Pancreas (tissue), 10 donors: ENCODE results near the gene SOS1. TPM values are rescaled to one million over a fixed set of nuclear protein-coding genes. Genes with fewer than 3 reads are reported as not detected.
A peak's percentile ranks its signal among the peaks of the same experiment; 100 is the strongest.

Source experiments
- ATAC-seq, 4 donors: fragments of 200-7000 bp; cut with Tn5 transposase; one replicate each; pipeline versions ENCODE4 v1.8.0 to v1.9.1; 2020; ENCODE audit warnings: mild to moderate bottlenecking in 4 of 4, moderate library complexity in 4 of 4
- DNase-seq, 6 donors: peaks; one replicate each; pipeline ENCODE4 v3.0.0-alpha.2; 2020
- FAIRE-seq: peaks from 2 replicates; lab custom pipeline; 2012; peaks lifted over from hg19 to GRCh38; lab: Jason Lieb, UNC
- H3K27ac ChIP-seq, 4 donors: fragments of 200-600 bp; sonication (generic); 1 replicate in 3 of 4; 2 replicates in 1 of 4; pipeline versions ENCODE4 v1.5.0 to v1.8.0; 2020
- H3K27me3 ChIP-seq, 4 donors: fragments of 200-600 bp; one replicate each; pipeline ENCODE4 v1.8.0; 2021
- H3K36me3 ChIP-seq, 3 donors: fragments of 200-600 bp; sonication (generic) in 1 of 3; one replicate each; pipeline versions ENCODE4 v1.5.0 to v1.8.0; 2020 to 2021
- H3K4me1 ChIP-seq, 3 donors: fragments of 200-600 bp; one replicate each; pipeline ENCODE4 v1.8.0; 2021
- H3K4me3 ChIP-seq, 4 donors: fragments of 200-600 bp; sonication (generic) in 2 of 4; one replicate each; pipeline versions ENCODE4 v1.5.0 to v1.8.0; 2020 to 2021
- H3K9me3 ChIP-seq, 4 donors: fragments of 200-600 bp; one replicate each; pipeline ENCODE4 v1.8.0; 2021
- WGBS, 2 donors: extraction: QIAGEN DNeasy Blood & Tissue Kit; methylation state at CpG; one replicate each; pipeline ENCODE4 v1.1.7; 2013; 5-methylcytosine and 5-hydroxymethylcytosine counted together
- intact Hi-C, 3 donors: fragments of 100-400 bp; cut with DNase I; formaldehyde crosslinking; loops; one replicate each; pipeline versions ENCODE4 v1.11.1 to v1.14.2; 2022
- polyA plus RNA-seq, 2 donors: library from polyadenylated mRNA; stranded (reverse); fragments of 200-250 nt; gene quantifications; one replicate each; pipeline ENCODE4 v1.2.3, GENCODE V29; 2013
- total RNA-seq, 6 donors: library from RNA; stranded (reverse); fragmentation: NEBNext Ultra II Directional in 4 of 6; extraction: Animal tissue kit (Norgen Biotek cat#: 25700) in 4 of 6; gene quantifications; one replicate each; pipeline versions ENCODE4 v1.2.1 to v1.2.4, GENCODE V29; 2021 to 2023
- TF ChIP-seq, protein P1 (sequence below), 4 donors: fragments of 200-600 bp; sonication (generic) in 3 of 4; IDR thresholded peaks; one replicate each; pipeline versions ENCODE4 v1.5.0 to v1.8.0; 2021; ENCODE audit warnings: antibody characterized with exemption in 4 of 4
- donor health status: healthy with polysubstance abuse.
- donor health status: DM: no; HTN: no; CAD: no; lungs with moderate emphysema.
- donor health status: DM: no; HTN: no; CAD: no.
- donor health status: control.
- donor health status: control.
- donor health status: Bipolar disorder and iron deficiency.
- donor health status: DM: yes; HTN: yes; CAD: no.
- donor health status: DM: no; HTN: no; CAD: no.
- donor health status: DM: no; HTN: no; CAD: no.
- donor health status: DM: yes; HTN: yes; CAD: no.

The SOS1 gene
- total and polyA plus RNA-seq, 8 donors: 3.2 to 22.6 (median 10.1) TPM

DNA sequence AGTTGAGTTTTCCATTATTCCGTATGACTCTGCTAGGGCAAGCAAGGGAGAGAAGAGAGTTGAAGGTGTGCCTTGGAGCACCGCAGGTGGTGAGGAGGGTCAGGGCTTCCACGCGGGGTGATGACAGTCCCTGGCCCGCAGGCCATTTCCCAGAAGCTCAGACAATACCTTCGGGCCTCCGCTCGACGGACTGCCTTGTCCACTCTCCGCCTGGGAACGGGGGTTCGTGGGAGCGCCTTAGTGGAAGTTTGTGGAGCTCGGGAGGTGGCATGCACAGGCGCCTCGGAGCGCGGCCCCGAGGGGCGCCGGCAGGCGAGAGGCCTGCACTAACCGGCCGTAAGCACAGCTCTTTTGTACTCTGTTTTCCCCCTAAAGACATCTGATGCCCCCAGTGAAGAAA is 161.4 kb downstream of the SOS1 start:
- Histone ChIP-seq H3K36me3 (no peaks in the 10 kb centered on the region), H3K4me1 (no peaks in the 10 kb centered on the region), H3K9me3 (no peaks in the 10 kb centered on the region), H3K27me3 (no peaks in the 10 kb centered on the region), H3K4me3 (peak overlapping the region in 1 of 4 donors; percentile 51), H3K27ac (no peak overlapping the region)
- TF ChIP-seq, protein P1, sequence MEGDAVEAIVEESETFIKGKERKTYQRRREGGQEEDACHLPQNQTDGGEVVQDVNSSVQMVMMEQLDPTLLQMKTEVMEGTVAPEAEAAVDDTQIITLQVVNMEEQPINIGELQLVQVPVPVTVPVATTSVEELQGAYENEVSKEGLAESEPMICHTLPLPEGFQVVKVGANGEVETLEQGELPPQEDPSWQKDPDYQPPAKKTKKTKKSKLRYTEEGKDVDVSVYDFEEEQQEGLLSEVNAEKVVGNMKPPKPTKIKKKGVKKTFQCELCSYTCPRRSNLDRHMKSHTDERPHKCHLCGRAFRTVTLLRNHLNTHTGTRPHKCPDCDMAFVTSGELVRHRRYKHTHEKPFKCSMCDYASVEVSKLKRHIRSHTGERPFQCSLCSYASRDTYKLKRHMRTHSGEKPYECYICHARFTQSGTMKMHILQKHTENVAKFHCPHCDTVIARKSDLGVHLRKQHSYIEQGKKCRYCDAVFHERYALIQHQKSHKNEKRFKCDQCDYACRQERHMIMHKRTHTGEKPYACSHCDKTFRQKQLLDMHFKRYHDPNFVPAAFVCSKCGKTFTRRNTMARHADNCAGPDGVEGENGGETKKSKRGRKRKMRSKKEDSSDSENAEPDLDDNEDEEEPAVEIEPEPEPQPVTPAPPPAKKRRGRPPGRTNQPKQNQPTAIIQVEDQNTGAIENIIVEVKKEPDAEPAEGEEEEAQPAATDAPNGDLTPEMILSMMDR (IDR thresholded peaks at IDR 0.05): no peak
- 83 to 84% methylated on average over 24 of the region's 24 CpGs for WGBS, 2 donors
- no peak for FAIRE-seq
- intact Hi-C loops: no loop called here
- DNase-seq: peak in 1 of 6 donors; percentile 35
- ATAC-seq: no peak

DNA sequence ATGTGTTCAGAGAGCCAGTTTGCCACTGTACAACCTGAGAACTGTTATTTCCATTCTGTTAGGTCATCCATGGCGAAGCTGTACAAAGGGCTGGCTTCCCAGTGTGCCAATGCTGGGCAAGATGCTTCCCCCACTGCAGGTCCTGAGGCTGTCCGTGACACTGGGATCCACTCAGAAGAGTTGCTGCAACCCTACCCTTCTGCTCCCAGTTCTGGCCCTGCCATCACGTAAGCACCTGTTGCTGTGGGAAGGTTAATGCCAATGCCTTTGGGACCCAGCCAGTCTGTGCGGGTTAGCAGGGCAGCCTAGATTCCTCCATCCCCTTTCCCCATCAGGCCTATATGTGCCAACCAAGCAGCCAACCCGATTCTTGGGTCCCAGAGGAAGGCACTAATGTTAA is 162.9 kb downstream of the SOS1 start:
- ATAC-seq (no peak), FAIRE-seq (no peak), DNase-seq (no peak)
- TF ChIP-seq, protein P1 (IDR thresholded peaks at IDR 0.05): no peak
- WGBS, 2 donors: 88 to 89% methylated on average over 5 of the region's 5 CpGs
- H3K27me3 ChIP-seq: no peaks in the 10 kb centered on the region
- H3K4me1 ChIP-seq: no peaks in the 10 kb centered on the region
- no peak overlapping the region for H3K27ac ChIP-seq
- intact Hi-C loops: no loop called here
- H3K36me3 ChIP-seq: no peaks in the 10 kb centered on the region
- H3K9me3 ChIP-seq: no peaks in the 10 kb centered on the region
- H3K4me3 ChIP-seq: no peak overlapping the region

DNA sequence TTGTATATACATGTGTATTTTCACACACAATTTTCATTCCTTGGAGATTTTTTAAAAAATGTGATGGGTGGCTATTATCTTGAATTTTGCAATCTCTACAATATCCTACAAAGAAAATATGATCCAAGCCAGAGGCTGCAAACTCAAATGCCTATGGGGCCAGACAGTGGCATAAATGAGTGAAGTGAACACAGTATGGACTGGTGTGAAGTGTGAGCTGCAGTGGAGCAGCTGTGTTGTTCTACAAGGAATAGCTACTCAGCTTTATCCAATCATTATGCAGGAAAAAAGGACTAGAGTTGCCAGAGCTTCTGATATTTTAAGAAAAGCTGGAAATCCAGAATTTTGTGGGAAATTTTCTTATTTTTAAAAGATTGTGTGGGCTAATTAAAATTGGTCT is 169.1 kb downstream of the SOS1 start:
- Histone ChIP-seq H3K36me3 (no peaks in the 10 kb centered on the region), H3K9me3 (no peaks in the 10 kb centered on the region), H3K27ac (no peak overlapping the region), H3K27me3 (no peaks in the 10 kb centered on the region), H3K4me3 (no peak overlapping the region), H3K4me1 (no peaks in the 10 kb centered on the region)
- TF ChIP-seq, protein P1 (IDR thresholded peaks at IDR 0.05): no peak
- DNase-seq (no peak), ATAC-seq (no peak), FAIRE-seq (no peak)
- intact Hi-C loops: no loop called here

DNA sequence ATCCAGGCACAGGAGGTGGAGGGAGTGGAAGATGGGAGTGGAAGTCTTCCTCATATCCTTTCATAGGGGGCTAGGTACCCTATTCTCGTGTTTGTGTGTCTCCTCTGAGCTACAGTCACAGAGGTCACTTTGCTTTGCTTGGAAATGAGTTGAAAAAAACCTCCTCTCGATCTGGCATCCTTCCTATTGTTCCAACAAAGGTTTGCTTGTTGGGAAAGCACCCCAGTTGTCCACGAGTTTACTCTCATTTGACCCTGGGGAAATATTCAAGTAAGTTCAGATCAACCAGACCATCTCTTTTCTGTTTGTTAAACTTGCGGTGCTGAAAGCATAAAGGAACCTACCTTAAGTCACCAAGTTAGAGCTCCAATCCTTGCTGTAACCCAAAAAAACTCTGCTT is 171.9 kb downstream of the SOS1 start:
- TF ChIP-seq, protein P1 (IDR thresholded peaks at IDR 0.05): no peak
- DNase-seq: no peak
- no peak overlapping the region for H3K27ac ChIP-seq
- H3K27me3 ChIP-seq: no peaks in the 10 kb centered on the region
- no peaks in the 10 kb centered on the region for H3K36me3 ChIP-seq
- no peak for FAIRE-seq
- ATAC-seq: no peak
- 44 to 51% methylated on average over 4 of the region's 4 CpGs for WGBS, 2 donors
- no peak overlapping the region for H3K4me3 ChIP-seq
- intact Hi-C loops: loop anchor here in 1 of 3 donors (5.0 kb wide), 1 partner anchor 278 kb away; no protein-coding TSS in a partner anchor
- no peaks in the 10 kb centered on the region for H3K9me3 ChIP-seq
- H3K4me1 ChIP-seq: no peaks in the 10 kb centered on the region

DNA sequence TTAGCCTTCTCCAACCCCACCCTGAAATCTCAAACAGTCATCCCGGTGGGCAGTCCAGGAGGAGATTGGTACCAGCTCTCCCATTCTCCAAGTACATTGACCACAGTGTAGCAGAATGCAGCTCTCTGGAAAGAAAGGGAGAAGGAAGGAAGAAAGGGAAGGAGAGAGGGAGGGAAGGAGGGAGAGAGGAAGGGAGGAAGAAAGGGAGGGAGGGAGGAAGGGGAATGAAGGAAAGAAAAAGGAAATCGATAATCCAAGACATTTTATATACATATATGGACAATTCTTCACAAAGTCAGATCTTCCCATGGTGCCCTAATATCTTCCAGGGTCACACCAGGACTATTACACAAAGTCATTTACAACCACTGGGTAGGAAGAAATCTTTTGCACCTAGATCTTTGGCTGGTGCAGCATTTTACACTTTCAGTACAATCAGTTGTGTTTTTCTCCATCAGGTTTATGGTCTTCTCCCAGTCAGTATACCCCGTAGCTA is 172.4 kb downstream of the SOS1 start:
- no peak overlapping the region for H3K27ac ChIP-seq
- WGBS, 2 donors: 67 to 81% methylated on average over 3 of the region's 3 CpGs
- intact Hi-C loops: loop anchor here in 1 of 3 donors (5.0 kb wide), 1 partner anchor 279 kb away; no protein-coding TSS in a partner anchor

More for the DNA sequence above, 172.4 kb downstream of the SOS1 start:
- H3K4me1 ChIP-seq: no peaks in the 10 kb centered on the region
- H3K4me3 ChIP-seq: no peak overlapping the region
- no peaks in the 10 kb centered on the region for H3K36me3 ChIP-seq
- H3K9me3 ChIP-seq: no peaks in the 10 kb centered on the region
- ATAC-seq: no peak
- DNase-seq: no peak
- TF ChIP-seq, protein P1 (IDR thresholded peaks at IDR 0.05): no peak
- FAIRE-seq: no peak
- H3K27me3 ChIP-seq: no peaks in the 10 kb centered on the region
